ENCODE measurements around the gene SMG1.
A peak's percentile ranks its signal among the peaks of the same experiment; 100 is the strongest.
"Not testable (repeated sequence)": the region's sequence is repeated elsewhere in the genome, so short reads cannot be mapped to it uniquely, and the experiment has no call there.

Gene SMG1

GRCh38 chr16:18932243-18932987 lies 6.2 kb upstream of the SMG1 start:
- DNase-seq = peak; percentile 52

- no peak for DNase-seq
Observed at GRCh38 chr16:18931756-18932155, 5.5 kb upstream of the SMG1 start.

GRCh38 chr16:18930095-18930494 lies 3.9 kb upstream of the SMG1 start:
- not testable (repeated sequence) for DNase-seq

- DNase-seq = not testable (repeated sequence)
Observed at GRCh38 chr16:18928073-18928472, 1.9 kb upstream of the SMG1 start.

- DNase-seq = peak; percentile 64
Observed at GRCh38 chr16:18925215-18925985, 808 bp downstream of the SMG1 start.

- not testable (repeated sequence) for DNase-seq
Observed at GRCh38 chr16:18923935-18924334, 2.3 kb downstream of the SMG1 start.

GRCh38 chr16:18923124-18923523 lies 3.1 kb downstream of the SMG1 start:
- not testable (repeated sequence) for DNase-seq

GRCh38 chr16:18909585-18909984 lies 16.6 kb downstream of the SMG1 start:
- DNase-seq = not testable (repeated sequence)

GRCh38 chr16:18908716-18909115 lies 17.5 kb downstream of the SMG1 start:
- not testable (repeated sequence) for DNase-seq

GRCh38 chr16:18902778-18903177 lies 23.4 kb downstream of the SMG1 start:
- not testable (repeated sequence) for DNase-seq

GRCh38 chr16:18902044-18902443 lies 24.2 kb downstream of the SMG1 start:
- DNase-seq = not testable (repeated sequence)

GRCh38 chr16:18901194-18901593 lies 25.0 kb downstream of the SMG1 start:
- DNase-seq = not testable (repeated sequence)

GRCh38 chr16:18884456-18884855 lies 41.8 kb downstream of the SMG1 start:
- not testable (repeated sequence) for DNase-seq

GRCh38 chr16:18877734-18878133 lies 48.5 kb downstream of the SMG1 start:
- DNase-seq = not testable (repeated sequence)

GRCh38 chr16:18877259-18877658 lies 48.9 kb downstream of the SMG1 start:
- DNase-seq = not testable (repeated sequence)

- not testable (repeated sequence) for DNase-seq
Observed at GRCh38 chr16:18876301-18876700, 49.9 kb downstream of the SMG1 start.

GRCh38 chr16:18869043-18869771 lies 57.0 kb downstream of the SMG1 start:
- not testable (repeated sequence) for DNase-seq

- peak; percentile 31 for DNase-seq
Observed at GRCh38 chr16:18866277-18866823, 59.9 kb downstream of the SMG1 start.

- not testable (repeated sequence) for DNase-seq
Observed at GRCh38 chr16:18862891-18863290, 63.3 kb downstream of the SMG1 start.

GRCh38 chr16:18855196-18855595 lies 71.0 kb downstream of the SMG1 start:
- no peak for DNase-seq

GRCh38 chr16:18853694-18854093 lies 72.5 kb downstream of the SMG1 start:
- no peak for DNase-seq

- DNase-seq = no peak
Observed at GRCh38 chr16:18852647-18853046, 73.6 kb downstream of the SMG1 start.

- no peak for DNase-seq
Observed at GRCh38 chr16:18846416-18846815, 79.8 kb downstream of the SMG1 start.

Measured in fibroblast of skin of back (primary cell).